Measurements from ENCODE around the gene INSM1. TPM values are rescaled to one million over a fixed set of nuclear protein-coding genes. Genes with fewer than 3 reads are reported as not detected.
A peak's percentile ranks its signal among the peaks of the same experiment; 100 is the strongest.

The INSM1 gene
- total and polyA plus RNA-seq, 2 donors (not counting 3 experiments of a cell fraction or from before 2014, with no cell fraction given): not detected

DNA sequence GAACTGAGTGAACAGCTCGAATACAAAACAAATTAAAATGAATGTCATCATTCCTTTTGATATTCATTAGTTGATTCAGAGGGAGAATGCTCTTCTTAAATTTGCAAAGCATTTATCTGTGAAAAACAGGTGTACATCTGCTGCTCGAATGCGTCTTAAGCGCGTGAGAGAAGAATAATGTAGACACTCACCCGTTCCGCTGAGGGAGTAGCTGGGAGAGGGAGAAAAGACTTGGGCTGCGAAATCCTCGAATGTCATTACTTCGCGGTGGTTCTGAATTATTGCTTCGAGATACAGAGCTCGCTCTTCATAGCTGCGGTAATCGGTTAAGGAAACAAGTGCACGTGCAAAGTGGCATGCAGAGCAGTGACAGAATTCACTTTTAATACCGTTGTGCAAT is 43.9 kb downstream of the INSM1 start:
- no peak overlapping the region for H3K9ac ChIP-seq (replicated peaks; ENCODE audit: extremely low read depth, insufficient read depth, low read length)
- H3K27ac ChIP-seq (ENCODE audit: insufficient read depth, low read depth, low read length): no peak overlapping the region
- H2AFZ ChIP-seq (ENCODE audit: low read depth, low read length): no peak overlapping the region
- ChIA-PET CTCF (no interaction called here), POLR2A (no interaction called here)
- peaks cover 6% of the 10 kb centered on the region for H3K4me1 ChIP-seq (ENCODE audit: control insufficient read depth, extremely low read depth, insufficient read depth, low read length)
- H3K4me3 ChIP-seq (replicated peaks in 1 of 3; ENCODE audit: insufficient read depth in 1 of 3, low read depth in 1 of 3, low read length in 3 of 3): no peak overlapping the region
- no peak overlapping the region for H3K4me2 ChIP-seq (ENCODE audit: insufficient read depth, low read length)
- DNase-seq (ENCODE audit: low read depth, low spot score): no peak
- intact Hi-C loops (cut with micrococcal nuclease) (loop anchor here (10.0 kb wide), 1 partner anchor 47 kb away; the partner anchor contains the start of gene INSM1), dilution Hi-C loops (cut with MboI; ENCODE audit: extremely low pct_ligation_motif_present, low sequenced_read_pairs) (no loop called here)
- no peaks in the 10 kb centered on the region for H3K79me2 ChIP-seq (ENCODE audit: control insufficient read depth, insufficient read depth, low read length)
- no peaks in the 10 kb centered on the region for H4K20me1 ChIP-seq (replicated peaks; ENCODE audit: control insufficient read depth, extremely low read depth, insufficient read depth, low read length)
- no peak for TF ChIP-seq JUN (IDR thresholded peaks at IDR 0.05; ENCODE audit: borderline replicate concordance, insufficient read depth, insufficient read length, low read depth)
- no peak for TF ChIP-seq MYC (IDR thresholded peaks at IDR 0.05; ENCODE audit: low read depth, low read length)
- TF ChIP-seq FOS (IDR thresholded peaks at IDR 0.05; ENCODE audit: borderline replicate concordance, insufficient read depth, low read length): no peak
- TF ChIP-seq, protein P1, sequence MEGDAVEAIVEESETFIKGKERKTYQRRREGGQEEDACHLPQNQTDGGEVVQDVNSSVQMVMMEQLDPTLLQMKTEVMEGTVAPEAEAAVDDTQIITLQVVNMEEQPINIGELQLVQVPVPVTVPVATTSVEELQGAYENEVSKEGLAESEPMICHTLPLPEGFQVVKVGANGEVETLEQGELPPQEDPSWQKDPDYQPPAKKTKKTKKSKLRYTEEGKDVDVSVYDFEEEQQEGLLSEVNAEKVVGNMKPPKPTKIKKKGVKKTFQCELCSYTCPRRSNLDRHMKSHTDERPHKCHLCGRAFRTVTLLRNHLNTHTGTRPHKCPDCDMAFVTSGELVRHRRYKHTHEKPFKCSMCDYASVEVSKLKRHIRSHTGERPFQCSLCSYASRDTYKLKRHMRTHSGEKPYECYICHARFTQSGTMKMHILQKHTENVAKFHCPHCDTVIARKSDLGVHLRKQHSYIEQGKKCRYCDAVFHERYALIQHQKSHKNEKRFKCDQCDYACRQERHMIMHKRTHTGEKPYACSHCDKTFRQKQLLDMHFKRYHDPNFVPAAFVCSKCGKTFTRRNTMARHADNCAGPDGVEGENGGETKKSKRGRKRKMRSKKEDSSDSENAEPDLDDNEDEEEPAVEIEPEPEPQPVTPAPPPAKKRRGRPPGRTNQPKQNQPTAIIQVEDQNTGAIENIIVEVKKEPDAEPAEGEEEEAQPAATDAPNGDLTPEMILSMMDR (IDR thresholded peaks at IDR 0.05; ENCODE audit: extremely low read depth in 1 of 2, insufficient read depth in 1 of 2, low read depth in 1 of 2, low read length in 2 of 2): no peak
- H3K27me3 ChIP-seq (ENCODE audit: control insufficient read depth in 2 of 2, insufficient read depth in 2 of 2, low read length in 2 of 2): no peaks in the 10 kb centered on the region
- H3K9me1 ChIP-seq (replicated peaks; ENCODE audit: control insufficient read depth, extremely low read depth, insufficient read depth, low read length): no peaks in the 10 kb centered on the region
- no peaks in the 10 kb centered on the region for H3K9me3 ChIP-seq (replicated peaks; ENCODE audit: control insufficient read depth, insufficient read depth, low read length)
- FAIRE-seq: no peak
- peaks cover 0 to 4% of the 10 kb centered on the region in 2 experiments for H3K36me3 ChIP-seq (ENCODE audit: control insufficient read depth in 2 of 2, extremely low read depth in 1 of 2, insufficient read depth in 2 of 2, low read length in 2 of 2)
- BruUV-seq (replicated peaks): no TSS peak

DNA sequence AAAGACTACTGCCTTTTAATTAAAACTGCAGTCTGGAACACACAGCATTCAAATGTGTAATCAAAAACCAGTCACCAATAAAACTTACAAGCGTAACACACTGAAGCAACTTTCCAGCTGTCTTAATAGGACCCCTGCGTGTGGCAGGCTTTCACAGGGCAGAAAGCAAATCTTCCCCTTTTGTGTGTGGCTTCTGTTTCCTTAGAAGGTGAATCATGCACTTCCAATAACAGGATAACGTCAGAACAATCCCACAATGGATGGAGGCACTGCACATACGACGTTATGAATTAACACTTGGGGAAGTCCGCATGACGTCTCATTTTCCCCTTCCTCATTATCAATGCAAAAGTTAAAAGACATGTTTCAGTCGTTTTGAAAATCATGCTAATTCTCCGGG is 44.8 kb downstream of the INSM1 start:
- POLR2A ChIA-PET: no interaction called here
- peaks cover 6% of the 10 kb centered on the region for H3K4me1 ChIP-seq (ENCODE audit: control insufficient read depth, extremely low read depth, insufficient read depth, low read length)
- no peak overlapping the region for H3K9ac ChIP-seq (replicated peaks; ENCODE audit: extremely low read depth, insufficient read depth, low read length)
- H3K27me3 ChIP-seq (ENCODE audit: control insufficient read depth in 2 of 2, insufficient read depth in 2 of 2, low read length in 2 of 2): no peaks in the 10 kb centered on the region
- no peak overlapping the region for H3K4me2 ChIP-seq (ENCODE audit: insufficient read depth, low read length)
- no peak overlapping the region for H2AFZ ChIP-seq (ENCODE audit: low read depth, low read length)
- no peaks in the 10 kb centered on the region for H3K9me1 ChIP-seq (replicated peaks; ENCODE audit: control insufficient read depth, extremely low read depth, insufficient read depth, low read length)
- no peaks in the 10 kb centered on the region for H4K20me1 ChIP-seq (replicated peaks; ENCODE audit: control insufficient read depth, extremely low read depth, insufficient read depth, low read length)
- no peak overlapping the region for H3K27ac ChIP-seq (ENCODE audit: insufficient read depth, low read depth, low read length)
- dilution Hi-C loops (cut with MboI; ENCODE audit: extremely low pct_ligation_motif_present, low sequenced_read_pairs): no loop called here
- peaks cover 0 to 4% of the 10 kb centered on the region in 2 experiments for H3K36me3 ChIP-seq (ENCODE audit: control insufficient read depth in 2 of 2, extremely low read depth in 1 of 2, insufficient read depth in 2 of 2, low read length in 2 of 2)
- DNase-seq (ENCODE audit: low read depth, low spot score): peak; percentile 82
- no peaks in the 10 kb centered on the region for H3K79me2 ChIP-seq (ENCODE audit: control insufficient read depth, insufficient read depth, low read length)
- FAIRE-seq: peak; percentile 96
- intact Hi-C loops (cut with micrococcal nuclease): loop anchor here (10.0 kb wide), 1 partner anchor 48 kb away; the partner anchor contains the start of gene INSM1
- CTCF ChIA-PET: no interaction called here
- no peak overlapping the region for H3K4me3 ChIP-seq (replicated peaks in 1 of 3; ENCODE audit: insufficient read depth in 1 of 3, low read depth in 1 of 3, low read length in 3 of 3)
- peak; percentile 50 for TF ChIP-seq FOS (IDR thresholded peaks at IDR 0.05; ENCODE audit: borderline replicate concordance, insufficient read depth, low read length)
- TF ChIP-seq MYC (IDR thresholded peaks at IDR 0.05; ENCODE audit: low read depth, low read length): no peak
- peak; percentile 70 for TF ChIP-seq JUN (IDR thresholded peaks at IDR 0.05; ENCODE audit: borderline replicate concordance, insufficient read depth, insufficient read length, low read depth)
- BruUV-seq (replicated peaks): no TSS peak
- H3K9me3 ChIP-seq (replicated peaks; ENCODE audit: control insufficient read depth, insufficient read depth, low read length): no peaks in the 10 kb centered on the region

Measured in endothelial cell of umbilical vein (primary cell).